Measurements from ENCODE around the gene RGS7.
"Not testable (repeated sequence)": the region's sequence is repeated elsewhere in the genome, so short reads cannot be mapped to it uniquely, and the experiment has no call there.

Gene RGS7

DNA sequence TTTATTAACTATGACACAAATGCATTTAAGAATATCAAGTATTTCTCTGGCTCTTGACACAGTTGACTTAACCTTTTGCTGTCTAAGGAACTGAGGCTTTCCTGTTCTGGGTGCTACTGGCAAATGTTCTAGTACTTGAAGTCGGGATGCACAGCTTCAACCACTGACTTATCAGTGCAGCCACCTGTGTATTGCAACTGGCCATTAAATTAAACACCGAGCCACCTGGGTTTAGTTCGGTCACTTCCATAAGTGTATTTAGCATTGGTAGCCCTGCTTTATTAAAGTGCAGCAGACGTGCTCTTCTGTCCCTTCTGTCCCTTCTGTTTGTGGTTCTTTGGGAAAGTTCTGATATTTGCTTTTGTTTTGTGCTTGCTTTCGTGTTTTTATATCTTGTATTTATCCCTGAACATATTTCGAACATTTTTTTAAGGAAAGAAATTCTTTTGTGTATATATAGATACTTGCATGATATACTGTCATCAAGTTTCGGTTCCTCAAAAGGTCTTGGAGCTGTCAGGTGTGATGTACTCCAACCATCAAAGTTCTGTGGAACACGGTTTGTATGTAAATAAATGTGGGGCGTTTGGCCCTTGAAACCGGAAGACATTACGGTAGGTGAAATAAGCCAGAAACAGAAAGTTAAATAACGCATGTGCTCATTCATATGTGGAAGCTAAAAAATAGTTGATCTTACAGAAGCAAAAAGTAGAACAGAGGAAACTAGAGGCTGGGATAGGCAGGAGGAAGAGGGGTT lies 447.1 kb downstream of the RGS7 start:
- Histone ChIP-seq H3K27me3 (ENCODE audit: control insufficient read depth in 1 of 2, insufficient read depth in 2 of 2, low read length in 2 of 2) (no peaks in the 10 kb centered on the region), H3K36me3 (ENCODE audit: control insufficient read depth in 2 of 2, insufficient read depth in 2 of 2, low read length in 2 of 2) (no peaks in the 10 kb centered on the region), H3K4me1 (ENCODE audit: control insufficient read depth, insufficient read depth, low read length) (no peaks in the 10 kb centered on the region), H3K9ac (ENCODE audit: low read length in 2 of 2) (no peak overlapping the region), H3K9me3 (ENCODE audit: control insufficient read depth in 2 of 2, low read length in 2 of 2) (no peaks in the 10 kb centered on the region), H3K27ac (ENCODE audit: low read length) (no peak overlapping the region), H3K4me3 (ENCODE audit: low read length in 2 of 2) (no peak overlapping the region)

DNA sequence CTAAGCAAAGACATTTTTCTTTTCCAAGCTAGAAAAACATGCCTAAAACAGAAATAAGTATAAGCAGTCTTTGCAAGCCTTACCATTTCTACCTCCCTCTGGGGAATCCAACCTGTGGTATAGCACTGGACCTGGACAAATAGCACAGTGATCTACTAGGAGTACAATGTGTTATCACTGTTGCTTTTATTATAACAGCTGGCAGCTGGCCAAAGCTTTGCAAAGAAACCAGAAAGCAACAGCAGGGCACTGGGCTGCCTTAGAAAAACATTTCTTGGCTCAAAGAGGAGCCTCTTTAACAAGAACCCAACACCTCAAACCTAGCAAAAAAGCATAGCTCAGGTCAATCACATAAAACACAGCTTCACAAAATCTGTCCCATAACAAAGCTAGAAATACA lies 450.5 kb downstream of the RGS7 start:
- H3K9ac ChIP-seq (ENCODE audit: low read length in 2 of 2), result no peak overlapping the region
- no peaks in the 10 kb centered on the region for H3K4me1 ChIP-seq (ENCODE audit: control insufficient read depth, insufficient read depth, low read length)
- H3K36me3 ChIP-seq (ENCODE audit: control insufficient read depth in 2 of 2, insufficient read depth in 2 of 2, low read length in 2 of 2), result no peaks in the 10 kb centered on the region
- H3K27me3 ChIP-seq (ENCODE audit: control insufficient read depth in 1 of 2, insufficient read depth in 2 of 2, low read length in 2 of 2), result no peaks in the 10 kb centered on the region
- H3K9me3 ChIP-seq (ENCODE audit: control insufficient read depth in 2 of 2, low read length in 2 of 2), result peaks cover 0 to under 1% of the 10 kb centered on the region in 2 donors
- H3K27ac ChIP-seq (ENCODE audit: low read length), result no peak overlapping the region
- no peak overlapping the region for H3K4me3 ChIP-seq (ENCODE audit: low read length in 2 of 2)

DNA sequence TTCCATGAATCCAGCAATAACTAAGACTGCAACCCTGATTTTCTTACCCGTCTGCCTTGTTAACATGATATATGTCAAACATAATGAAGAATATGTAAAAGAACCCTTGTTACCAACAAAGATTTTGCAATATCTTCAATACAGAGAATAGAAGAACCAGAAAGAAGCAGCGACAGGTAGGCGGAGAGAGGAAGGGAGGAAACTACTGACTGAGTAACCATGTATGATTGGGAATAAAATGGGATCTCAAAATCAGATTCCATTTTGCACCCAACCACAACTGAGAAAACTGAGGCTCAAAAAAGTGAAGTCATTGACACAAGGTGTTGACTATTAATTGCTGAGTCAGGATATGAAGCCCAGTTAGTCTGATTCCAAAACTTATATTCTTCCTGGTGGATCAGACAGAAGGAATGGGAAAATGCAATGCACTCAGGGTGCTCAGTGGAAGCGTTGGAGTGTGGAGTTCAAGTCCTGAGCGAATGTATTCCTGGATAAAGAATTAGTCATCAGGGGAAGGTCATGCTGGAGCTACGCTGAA lies 451.7 kb downstream of the RGS7 start:
- no peaks in the 10 kb centered on the region for H3K36me3 ChIP-seq (ENCODE audit: control insufficient read depth in 2 of 2, insufficient read depth in 2 of 2, low read length in 2 of 2)
- no peak overlapping the region for H3K4me3 ChIP-seq (ENCODE audit: low read length in 2 of 2)
- no peaks in the 10 kb centered on the region for H3K4me1 ChIP-seq (ENCODE audit: control insufficient read depth, insufficient read depth, low read length)
- no peaks in the 10 kb centered on the region for H3K27me3 ChIP-seq (ENCODE audit: control insufficient read depth in 1 of 2, insufficient read depth in 2 of 2, low read length in 2 of 2)
- H3K9ac ChIP-seq (ENCODE audit: low read length in 2 of 2), result no peak overlapping the region
- H3K27ac ChIP-seq (ENCODE audit: low read length), result no peak overlapping the region
- H3K9me3 ChIP-seq (ENCODE audit: control insufficient read depth in 2 of 2, low read length in 2 of 2), result peaks cover 0 to 3% of the 10 kb centered on the region in 2 donors

DNA sequence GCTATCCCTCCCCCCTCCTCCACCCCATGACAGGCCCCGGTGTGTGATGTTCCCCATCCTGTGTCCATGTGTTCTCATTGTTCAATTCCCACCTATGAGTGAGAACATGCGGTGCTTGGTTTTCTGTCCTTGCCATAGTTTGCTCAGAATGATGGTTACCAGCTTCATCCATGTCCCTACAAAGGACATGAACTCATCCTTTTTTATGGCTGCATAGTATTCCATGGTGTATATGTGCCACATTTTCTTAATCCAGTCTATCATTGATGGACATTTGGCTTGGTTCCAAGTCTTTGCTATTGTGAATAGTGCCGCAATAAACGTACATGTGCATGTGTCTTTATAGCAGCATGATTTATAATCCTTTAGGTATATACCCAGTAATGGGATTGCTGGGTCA lies 461.6 kb downstream of the RGS7 start:
- not testable (repeated sequence) for H3K4me1 ChIP-seq (ENCODE audit: control insufficient read depth, insufficient read depth, low read length); H3K9me3 ChIP-seq (ENCODE audit: control insufficient read depth in 2 of 2, low read length in 2 of 2); H3K36me3 ChIP-seq (ENCODE audit: control insufficient read depth in 2 of 2, insufficient read depth in 2 of 2, low read length in 2 of 2); H3K27ac ChIP-seq (ENCODE audit: low read length); H3K4me3 ChIP-seq (ENCODE audit: low read length in 2 of 2); H3K27me3 ChIP-seq (ENCODE audit: control insufficient read depth in 1 of 2, insufficient read depth in 2 of 2, low read length in 2 of 2); H3K9ac ChIP-seq (ENCODE audit: low read length in 2 of 2)

DNA sequence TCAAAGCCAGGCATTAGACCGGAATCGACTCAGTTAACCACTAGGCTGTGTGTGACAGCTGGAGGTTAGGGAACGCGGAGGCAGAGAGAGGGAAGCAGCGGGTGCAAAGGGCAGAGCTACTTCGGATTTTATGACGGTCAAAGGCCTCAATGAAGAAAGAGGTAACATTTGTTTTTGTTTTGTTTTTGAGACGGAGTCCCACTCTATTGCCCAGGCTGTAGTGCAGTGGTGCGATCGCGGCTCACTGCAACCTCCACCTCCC lies 468.3 kb downstream of the RGS7 start:
- H3K36me3 ChIP-seq (ENCODE audit: control insufficient read depth in 2 of 2, insufficient read depth in 2 of 2, low read length in 2 of 2), result no peaks in the 10 kb centered on the region
- H3K9me3 ChIP-seq (ENCODE audit: control insufficient read depth in 2 of 2, low read length in 2 of 2), result no peaks in the 10 kb centered on the region
- no peak overlapping the region for H3K9ac ChIP-seq (ENCODE audit: low read length in 2 of 2)
- H3K4me3 ChIP-seq (ENCODE audit: low read length in 2 of 2), result no peak overlapping the region
- no peaks in the 10 kb centered on the region for H3K4me1 ChIP-seq (ENCODE audit: control insufficient read depth, insufficient read depth, low read length)
- no peak overlapping the region for H3K27ac ChIP-seq (ENCODE audit: low read length)
- H3K27me3 ChIP-seq (ENCODE audit: control insufficient read depth in 1 of 2, insufficient read depth in 2 of 2, low read length in 2 of 2), result no peaks in the 10 kb centered on the region

DNA sequence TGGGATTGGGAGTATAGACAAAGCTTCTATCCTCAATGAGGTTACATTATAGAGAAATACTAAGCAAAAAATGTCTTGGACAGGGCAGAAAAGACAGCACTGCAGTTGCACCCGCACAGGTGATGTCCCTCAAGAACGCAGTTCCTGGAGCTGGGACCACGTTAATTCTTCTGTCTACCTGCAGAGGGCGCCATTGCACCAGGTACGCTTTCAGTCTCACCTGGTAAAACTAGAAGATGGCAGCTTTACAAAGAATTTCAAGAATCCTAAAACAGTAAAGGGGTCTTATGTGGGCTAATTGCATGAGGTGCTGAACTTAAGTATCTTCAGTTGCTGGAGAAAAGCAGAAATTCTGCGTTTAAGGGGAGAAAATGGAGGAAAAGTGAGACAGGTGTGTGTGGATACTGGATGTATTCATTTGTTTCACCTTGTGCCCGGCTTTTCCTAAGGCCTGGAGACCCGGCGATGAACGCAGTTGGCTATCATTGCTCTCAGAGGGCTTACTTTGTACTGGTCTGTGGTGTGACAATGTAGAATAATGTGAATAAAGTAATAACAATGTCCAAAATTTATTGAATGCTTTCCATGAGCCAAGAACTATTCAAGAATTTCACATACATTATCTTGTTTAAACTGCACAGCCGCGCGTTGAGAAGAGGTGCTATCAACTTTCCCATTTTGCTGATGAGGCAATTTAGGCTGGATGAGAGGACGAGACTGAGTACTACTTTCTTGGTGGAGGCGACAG lies 468.8 kb downstream of the RGS7 start:
- Histone ChIP-seq H3K36me3 (ENCODE audit: control insufficient read depth in 2 of 2, insufficient read depth in 2 of 2, low read length in 2 of 2) (no peaks in the 10 kb centered on the region), H3K9me3 (ENCODE audit: control insufficient read depth in 2 of 2, low read length in 2 of 2) (no peaks in the 10 kb centered on the region), H3K27ac (ENCODE audit: low read length) (no peak overlapping the region), H3K9ac (ENCODE audit: low read length in 2 of 2) (no peak overlapping the region), H3K4me1 (ENCODE audit: control insufficient read depth, insufficient read depth, low read length) (no peaks in the 10 kb centered on the region), H3K4me3 (ENCODE audit: low read length in 2 of 2) (no peak overlapping the region), H3K27me3 (ENCODE audit: control insufficient read depth in 1 of 2, insufficient read depth in 2 of 2, low read length in 2 of 2) (no peaks in the 10 kb centered on the region)

DNA sequence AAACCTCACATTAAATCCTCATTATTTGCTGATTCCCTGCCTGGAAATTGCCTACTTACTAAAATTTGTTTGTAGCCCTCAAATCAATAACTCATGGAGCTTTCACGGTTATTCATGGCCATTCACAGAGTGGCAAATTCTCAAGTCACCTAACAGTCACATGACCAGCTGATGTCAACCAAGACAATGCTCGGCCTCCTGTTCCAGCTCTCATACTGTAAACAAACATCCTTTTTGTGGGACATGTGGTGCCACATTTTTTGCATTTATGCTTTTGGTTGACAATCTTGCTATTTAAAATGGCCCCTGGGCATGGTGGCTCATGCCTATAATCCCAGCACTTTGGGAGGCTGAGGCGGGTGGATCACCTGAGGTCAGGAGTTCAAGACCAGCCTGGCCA lies 473.5 kb downstream of the RGS7 start:
- Histone ChIP-seq H3K9me3 (ENCODE audit: control insufficient read depth in 2 of 2, low read length in 2 of 2) (no peaks in the 10 kb centered on the region), H3K4me1 (ENCODE audit: control insufficient read depth, insufficient read depth, low read length) (no peaks in the 10 kb centered on the region), H3K4me3 (ENCODE audit: low read length in 2 of 2) (no peak overlapping the region), H3K9ac (ENCODE audit: low read length in 2 of 2) (no peak overlapping the region), H3K36me3 (ENCODE audit: control insufficient read depth in 2 of 2, insufficient read depth in 2 of 2, low read length in 2 of 2) (no peaks in the 10 kb centered on the region), H3K27ac (ENCODE audit: low read length) (no peak overlapping the region), H3K27me3 (ENCODE audit: control insufficient read depth in 1 of 2, insufficient read depth in 2 of 2, low read length in 2 of 2) (no peaks in the 10 kb centered on the region)

DNA sequence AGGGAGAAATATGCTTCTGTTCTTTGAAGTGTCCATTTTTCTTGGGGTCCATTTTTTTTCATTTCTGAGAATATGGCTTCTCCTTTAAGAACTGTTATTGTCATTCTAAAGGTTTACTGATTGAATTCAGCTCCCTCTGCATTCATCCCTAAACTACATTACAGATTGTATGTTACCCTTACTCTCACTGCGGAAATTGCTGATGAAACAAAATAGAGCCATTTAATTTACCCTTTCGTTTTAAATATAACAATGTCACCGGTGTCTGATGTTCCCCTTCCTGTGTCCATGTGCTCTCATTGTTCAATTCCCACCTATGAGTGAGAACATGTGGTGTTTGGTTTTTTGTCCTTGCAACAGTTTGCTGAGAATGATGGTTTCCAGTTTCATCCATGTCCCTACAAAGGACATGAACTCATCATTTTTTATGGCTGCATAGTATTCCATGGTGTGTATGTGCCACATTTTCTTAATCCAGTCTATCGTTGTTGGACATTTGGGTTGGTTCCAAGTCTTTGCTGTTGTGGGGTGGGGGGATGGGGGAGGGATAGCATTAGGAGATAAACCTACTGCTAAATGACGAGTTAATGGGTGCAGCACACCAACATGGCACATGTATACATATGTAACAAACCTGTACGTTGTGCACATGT lies 474.2 kb downstream of the RGS7 start:
- H3K9ac ChIP-seq (ENCODE audit: low read length in 2 of 2); H3K4me3 ChIP-seq (ENCODE audit: low read length in 2 of 2); H3K27ac ChIP-seq (ENCODE audit: low read length); H3K36me3 ChIP-seq (ENCODE audit: control insufficient read depth in 2 of 2, insufficient read depth in 2 of 2, low read length in 2 of 2); H3K9me3 ChIP-seq (ENCODE audit: control insufficient read depth in 2 of 2, low read length in 2 of 2); H3K4me1 ChIP-seq (ENCODE audit: control insufficient read depth, insufficient read depth, low read length); H3K27me3 ChIP-seq (ENCODE audit: control insufficient read depth in 1 of 2, insufficient read depth in 2 of 2, low read length in 2 of 2): not testable (repeated sequence)

DNA sequence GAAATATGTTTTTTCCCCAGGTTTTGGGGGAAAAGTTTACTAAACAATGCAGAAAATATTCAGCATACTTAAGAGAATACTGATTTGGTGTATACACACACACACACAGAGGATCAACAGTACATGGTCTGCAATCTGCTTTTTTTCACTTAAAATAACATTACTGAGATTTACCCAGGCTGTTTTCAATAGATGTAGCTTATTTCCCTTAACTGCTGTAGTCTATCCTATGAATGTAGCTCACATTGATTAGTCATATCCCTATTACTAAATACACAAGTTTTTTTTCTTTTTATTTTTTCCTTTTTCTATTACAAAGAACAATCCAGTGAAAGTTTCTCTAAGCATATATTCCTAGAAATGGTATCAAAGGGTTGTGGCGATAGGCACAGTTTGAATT lies 478.4 kb downstream of the RGS7 start:
- no peak overlapping the region for H3K9ac ChIP-seq (ENCODE audit: low read length in 2 of 2)
- peaks cover 3% of the 10 kb centered on the region in 2 donors for H3K9me3 ChIP-seq (ENCODE audit: control insufficient read depth in 2 of 2, low read length in 2 of 2)

DNA sequence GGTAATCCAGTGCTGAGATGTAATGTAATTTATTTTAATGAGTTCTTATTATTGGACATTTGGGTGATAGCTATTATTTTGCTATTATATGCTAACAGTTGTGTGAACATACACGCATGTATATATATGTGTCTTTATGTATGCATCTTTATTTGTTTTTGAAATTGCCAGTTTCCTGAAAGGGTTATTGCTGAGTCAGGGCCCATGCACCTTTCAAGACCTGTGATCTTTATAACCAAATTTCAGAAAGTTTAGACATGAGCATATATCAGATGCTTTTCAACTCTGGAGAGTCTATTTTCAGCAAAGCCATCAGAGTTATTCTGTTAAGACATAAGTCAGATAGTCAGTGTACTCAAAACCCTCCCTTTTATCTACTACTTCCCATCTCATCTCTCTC lies 479.4 kb downstream of the RGS7 start:
- Histone ChIP-seq H3K4me3 (ENCODE audit: low read length in 2 of 2) (no peak overlapping the region), H3K4me1 (ENCODE audit: control insufficient read depth, insufficient read depth, low read length) (no peaks in the 10 kb centered on the region), H3K36me3 (ENCODE audit: control insufficient read depth in 2 of 2, insufficient read depth in 2 of 2, low read length in 2 of 2) (no peaks in the 10 kb centered on the region), H3K27ac (ENCODE audit: low read length) (no peak overlapping the region), H3K27me3 (ENCODE audit: control insufficient read depth in 1 of 2, insufficient read depth in 2 of 2, low read length in 2 of 2) (no peaks in the 10 kb centered on the region), H3K9ac (ENCODE audit: low read length in 2 of 2) (no peak overlapping the region), H3K9me3 (ENCODE audit: control insufficient read depth in 2 of 2, low read length in 2 of 2) (peaks cover 3% of the 10 kb centered on the region in 2 donors)

More for the DNA sequence above, 478.4 kb downstream of the RGS7 start:
- Histone ChIP-seq H3K36me3 (ENCODE audit: control insufficient read depth in 2 of 2, insufficient read depth in 2 of 2, low read length in 2 of 2) (no peaks in the 10 kb centered on the region), H3K4me1 (ENCODE audit: control insufficient read depth, insufficient read depth, low read length) (no peaks in the 10 kb centered on the region), H3K27me3 (ENCODE audit: control insufficient read depth in 1 of 2, insufficient read depth in 2 of 2, low read length in 2 of 2) (no peaks in the 10 kb centered on the region), H3K4me3 (ENCODE audit: low read length in 2 of 2) (no peak overlapping the region), H3K27ac (ENCODE audit: low read length) (no peak overlapping the region)

DNA sequence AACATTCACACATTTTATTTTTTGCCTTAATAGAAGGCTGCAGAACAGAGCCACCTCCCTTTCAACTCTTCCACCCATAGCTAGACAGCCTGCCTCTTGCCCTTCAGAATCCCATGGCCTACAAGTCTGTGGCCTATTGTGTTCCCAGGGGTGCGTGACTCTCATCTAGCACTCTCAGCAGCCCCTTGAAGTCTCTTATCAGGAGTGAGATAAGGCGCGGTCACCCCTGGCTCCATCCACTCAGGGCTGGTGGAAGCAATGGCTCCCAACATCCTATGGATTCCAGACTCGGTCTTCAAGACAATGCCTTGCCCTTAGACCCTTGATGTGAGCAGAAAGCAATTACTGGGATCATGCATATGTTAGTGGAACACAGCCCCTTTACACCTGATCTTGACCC lies 480.9 kb downstream of the RGS7 start:
- no peaks in the 10 kb centered on the region for H3K27me3 ChIP-seq (ENCODE audit: control insufficient read depth in 1 of 2, insufficient read depth in 2 of 2, low read length in 2 of 2)
- H3K9ac ChIP-seq (ENCODE audit: low read length in 2 of 2), result no peak overlapping the region
- no peaks in the 10 kb centered on the region for H3K36me3 ChIP-seq (ENCODE audit: control insufficient read depth in 2 of 2, insufficient read depth in 2 of 2, low read length in 2 of 2)
- H3K4me3 ChIP-seq (ENCODE audit: low read length in 2 of 2), result no peak overlapping the region
- no peak overlapping the region for H3K27ac ChIP-seq (ENCODE audit: low read length)
- peaks cover 3% of the 10 kb centered on the region in 2 donors for H3K9me3 ChIP-seq (ENCODE audit: control insufficient read depth in 2 of 2, low read length in 2 of 2)
- no peaks in the 10 kb centered on the region for H3K4me1 ChIP-seq (ENCODE audit: control insufficient read depth, insufficient read depth, low read length)

Measured in stomach smooth muscle (tissue), 2 donors.